ENCODE measurements around the gene UST.
"Not testable (repeated sequence)": the region's sequence is repeated elsewhere in the genome, so short reads cannot be mapped to it uniquely, and the experiment has no call there.

UST gene

GRCh38 chr6:148983101-148983761 lies 236.4 kb downstream of the UST start:
- no peak for DNase-seq

GRCh38 chr6:148983966-148984365 lies 237.1 kb downstream of the UST start:
- DNase-seq: no peak

GRCh38 chr6:148984531-148985056 lies 237.8 kb downstream of the UST start:
- DNase-seq: no peak

- DNase-seq: no peak
Measured at GRCh38 chr6:148985499-148985898, 238.7 kb downstream of the UST start.

GRCh38 chr6:148986608-148987007 lies 239.8 kb downstream of the UST start:
- no peak for DNase-seq

GRCh38 chr6:148987982-148988381 lies 241.2 kb downstream of the UST start:
- no peak for DNase-seq

GRCh38 chr6:148989585-148989984 lies 242.8 kb downstream of the UST start:
- no peak for DNase-seq

- no peak for DNase-seq
Measured at GRCh38 chr6:148990403-148990802, 243.6 kb downstream of the UST start.

DNA sequence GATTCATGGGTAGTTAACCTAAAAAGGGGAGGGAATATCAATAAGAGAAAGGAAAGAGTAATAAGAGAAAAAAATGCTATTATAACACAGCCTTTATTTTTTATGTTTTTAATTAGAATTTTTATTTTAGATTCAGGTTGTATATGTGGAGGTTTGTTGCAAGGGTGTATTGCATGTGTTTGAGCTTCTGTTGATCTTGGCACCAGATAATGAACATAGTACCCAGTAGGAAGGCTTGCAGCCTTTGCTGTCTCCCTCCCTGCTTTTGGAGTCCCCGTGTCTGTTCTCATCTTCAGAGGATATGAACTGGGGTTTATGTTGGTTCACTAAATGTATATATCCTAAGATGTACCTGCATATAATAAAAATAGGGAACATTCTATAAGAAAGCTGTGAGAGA lies 250.0 kb downstream of the UST start:
- DNase-seq: no peak

DNA sequence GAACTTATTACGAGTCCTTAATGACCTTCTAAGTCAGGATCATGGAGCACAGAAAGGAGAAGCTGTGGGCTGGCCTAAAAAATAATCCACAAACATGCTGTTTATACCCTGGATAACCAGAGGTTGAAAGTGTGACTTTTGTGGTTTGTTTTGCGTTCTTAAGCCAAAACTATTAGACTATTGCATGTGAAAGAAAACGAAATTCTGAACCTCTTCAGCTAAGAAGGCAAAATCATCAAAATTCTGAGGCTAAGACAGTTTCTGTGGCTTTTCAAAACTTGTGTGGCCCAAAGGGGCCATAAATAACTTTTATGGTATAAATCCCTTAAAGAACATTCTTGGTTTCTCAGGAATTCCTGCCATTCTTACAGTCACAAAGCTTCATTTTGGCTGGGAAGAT lies 251.0 kb downstream of the UST start:
- DNase-seq: no peak

GRCh38 chr6:148998704-148999103 lies 251.9 kb downstream of the UST start:
- no peak for DNase-seq

DNA sequence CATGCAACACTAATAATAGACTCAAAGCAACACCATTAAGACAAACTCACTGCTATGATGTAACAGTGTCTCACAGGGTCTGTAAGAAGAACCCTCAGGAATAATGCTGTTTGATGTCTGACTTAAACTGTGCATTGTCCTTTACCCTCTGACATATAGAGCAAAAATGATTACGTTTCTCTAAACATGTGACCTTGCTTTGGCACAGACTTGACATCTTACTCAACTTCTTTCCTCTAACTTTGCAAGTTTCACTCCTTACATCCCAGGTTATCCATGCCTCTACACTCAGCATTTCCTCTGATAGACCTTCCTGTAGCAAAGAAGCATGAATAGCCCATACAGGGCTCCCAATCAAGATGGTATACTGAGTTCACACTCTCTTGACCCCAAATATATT lies 252.7 kb downstream of the UST start:
- no peak for DNase-seq

DNA sequence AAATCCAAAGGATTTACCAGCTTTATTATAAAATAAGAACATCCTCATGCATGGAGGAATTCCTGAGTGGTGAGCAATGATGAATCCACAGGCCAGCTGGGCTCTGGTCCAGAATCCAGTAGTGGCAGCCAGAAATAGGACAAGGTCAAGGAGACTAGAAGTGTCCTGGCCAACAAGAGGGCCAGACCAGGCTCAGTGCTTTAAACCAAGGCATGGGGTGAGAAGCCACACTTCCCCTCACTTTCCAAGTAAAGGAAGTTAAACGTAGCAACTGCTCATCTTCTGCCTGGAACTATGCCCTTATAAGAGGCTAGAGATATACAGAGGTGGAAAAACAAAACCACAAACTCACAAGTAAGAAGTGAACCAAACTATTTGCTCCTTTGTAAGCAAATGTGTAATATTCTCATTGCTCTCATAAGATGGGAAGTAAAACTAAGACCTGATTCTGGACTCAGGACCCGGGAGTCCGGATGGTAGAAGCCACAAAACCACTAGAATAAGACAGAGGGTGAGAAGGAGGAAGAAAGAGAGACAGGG lies 253.2 kb downstream of the UST start:
- no peak for DNase-seq

GRCh38 chr6:149001422-149001821 lies 254.6 kb downstream of the UST start:
- no peak for DNase-seq

- DNase-seq: no peak
Measured at GRCh38 chr6:149003560-149003959, 256.7 kb downstream of the UST start.

DNA sequence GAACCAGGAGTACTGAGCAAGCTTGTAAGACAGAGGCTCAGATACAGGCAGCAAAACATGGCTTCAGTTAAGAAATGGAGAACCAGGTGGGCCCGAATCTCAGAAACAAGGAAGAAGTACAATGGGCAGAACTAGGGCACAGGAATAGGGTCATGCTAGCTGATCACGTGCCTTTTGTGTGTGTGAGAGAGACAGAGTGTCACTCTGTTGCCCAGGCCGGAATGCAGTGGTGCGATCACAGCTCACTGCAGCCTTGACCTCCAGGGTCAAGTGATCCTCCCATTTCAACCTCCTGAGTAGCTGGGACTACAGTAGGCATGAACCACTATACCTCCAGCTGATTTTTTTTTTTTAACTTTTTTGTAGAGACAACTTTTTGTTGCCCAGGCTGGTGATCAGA lies 257.8 kb downstream of the UST start:
- DNase-seq: no peak

DNA sequence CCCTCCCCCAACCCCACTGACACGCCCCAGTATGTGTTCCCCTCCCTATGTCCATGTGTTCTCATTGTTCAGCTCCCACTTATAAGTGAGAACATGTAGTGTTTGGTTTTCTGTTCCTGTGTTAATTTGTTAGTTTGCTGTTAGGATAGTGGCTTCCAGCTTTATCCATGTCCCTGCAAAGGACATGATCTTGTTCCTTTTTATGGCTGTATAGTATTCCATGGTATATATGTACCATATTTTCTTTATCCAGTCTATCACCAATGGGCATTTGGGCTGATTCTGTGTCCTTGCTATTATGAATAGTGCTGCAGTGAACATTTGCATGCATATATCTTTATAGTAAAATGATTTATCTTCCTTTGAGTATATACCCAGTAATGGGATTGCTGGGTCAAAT lies 259.4 kb downstream of the UST start:
- not testable (repeated sequence) for DNase-seq

DNA sequence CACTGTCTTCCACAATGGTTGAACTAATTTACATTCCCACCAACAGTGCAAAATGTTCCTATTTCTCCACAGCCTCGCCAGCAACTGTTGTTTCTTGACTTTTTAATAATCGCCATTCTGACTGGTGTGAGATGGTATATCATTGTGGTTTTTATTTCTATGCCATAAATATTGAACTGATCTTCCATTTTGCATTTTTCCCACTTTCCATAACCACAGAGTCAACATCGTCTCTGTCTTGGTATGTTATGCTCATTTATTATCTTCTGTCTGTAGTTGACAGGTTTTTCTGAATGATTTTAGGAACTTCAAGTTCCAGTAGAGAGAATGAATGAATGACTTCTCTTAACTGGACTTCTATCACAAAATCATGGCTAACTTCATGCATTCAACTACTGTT lies 259.8 kb downstream of the UST start:
- no peak for DNase-seq

DNA sequence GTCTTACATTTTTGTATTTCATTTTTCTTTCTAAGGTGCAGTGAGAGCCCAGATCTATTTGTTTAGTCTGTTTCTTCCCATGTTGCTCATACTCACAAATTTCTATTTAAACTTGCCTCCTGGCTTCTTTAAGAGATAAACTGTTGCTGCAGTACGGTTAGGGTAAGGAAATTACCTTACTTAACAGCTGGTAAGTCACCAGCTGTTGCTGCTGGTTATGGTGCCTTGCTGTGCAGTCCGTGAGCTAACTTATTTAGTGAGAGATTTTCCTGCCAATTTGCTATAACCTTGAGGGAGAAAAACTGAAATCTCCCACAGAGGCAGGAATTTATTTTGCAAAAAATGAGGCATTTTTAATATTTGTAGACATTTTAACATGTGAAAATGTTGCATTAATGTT lies 261.0 kb downstream of the UST start:
- DNase-seq: no peak

DNA sequence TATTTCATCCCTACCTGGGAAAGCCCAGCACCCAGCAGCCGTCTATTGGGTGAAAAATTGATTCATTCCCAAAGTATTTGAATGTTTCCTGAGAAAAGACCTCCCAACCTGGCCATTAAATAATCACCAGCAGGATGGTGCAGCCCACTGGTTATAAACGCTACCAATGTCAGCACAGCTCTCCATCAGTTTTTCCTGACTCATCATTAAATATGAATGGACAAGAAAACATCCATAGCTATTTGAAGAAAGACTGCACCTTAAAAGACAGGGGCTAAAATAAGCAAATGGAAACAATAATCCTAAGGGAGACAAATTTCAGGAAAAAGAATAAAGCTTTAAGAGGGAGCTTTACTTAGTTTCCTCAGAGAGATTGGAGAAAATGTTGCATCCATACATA lies 261.9 kb downstream of the UST start:
- no peak for DNase-seq

GRCh38 chr6:149012040-149012545 lies 265.3 kb downstream of the UST start:
- no peak for DNase-seq

GRCh38 chr6:149013586-149014344 lies 266.9 kb downstream of the UST start:
- DNase-seq: no peak

DNA sequence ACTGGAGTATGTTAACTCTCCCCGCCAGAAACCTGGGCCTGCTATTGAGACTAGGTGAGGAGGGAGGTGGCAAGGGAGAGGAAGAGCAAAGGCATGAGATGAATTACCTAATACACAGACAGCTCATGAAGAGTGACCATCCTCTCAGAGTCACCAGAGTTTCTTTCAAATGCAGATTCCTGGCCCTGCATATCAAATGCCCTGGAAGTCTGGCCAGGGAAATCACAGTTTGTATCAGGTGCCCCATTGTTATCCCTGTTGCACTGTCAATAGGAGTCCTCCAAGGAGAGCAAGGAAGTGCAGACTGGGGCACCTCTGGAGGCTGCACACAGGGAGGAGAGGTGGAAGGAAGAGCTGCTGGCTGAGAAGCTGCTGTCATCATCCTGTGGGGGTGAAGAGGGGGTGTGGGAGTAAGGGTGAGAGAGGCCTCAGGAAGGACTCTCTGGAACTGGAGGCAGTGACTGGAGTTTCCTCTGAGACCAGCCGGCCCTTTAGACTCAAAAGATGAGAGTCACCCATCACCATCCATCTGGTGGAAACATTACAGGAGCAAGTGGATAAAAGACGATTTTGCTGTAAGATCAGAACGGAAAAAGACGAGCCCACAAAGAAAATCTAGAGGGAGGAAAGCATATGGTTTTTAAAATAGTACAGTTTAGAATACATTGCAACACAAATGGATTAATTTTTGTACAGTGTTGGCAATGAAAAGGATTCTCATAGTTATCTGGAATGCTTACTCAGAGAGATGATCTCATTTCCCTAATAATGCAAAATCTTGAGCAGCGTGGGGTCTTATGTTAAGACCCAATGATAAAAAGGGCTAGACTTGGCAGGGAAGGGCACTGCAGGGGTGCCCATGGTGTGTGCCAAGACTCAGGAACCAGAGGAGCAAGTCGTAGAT lies 268.1 kb downstream of the UST start:
- no peak for DNase-seq
